K562 (cell line): ENCODE measurements around the gene PLXNB1. TPM values are rescaled to one million over a fixed set of nuclear protein-coding genes. Genes with fewer than 3 reads are reported as not detected.

Experiments used
- AFF1 ChIP-seq, 2 experiments: fragments of 450-650 bp; IDR thresholded peaks; 2 replicates each; pipeline ENCODE4 v1.6.1; 2018; ENCODE audit warnings: mild to moderate bottlenecking in 2 of 2, low read depth in 1 of 2; ENCODE audit not compliant: partially characterized antibody in 2 of 2
- CHD4 ChIP-seq: fragments of 200-600 bp; sonication (generic); IDR thresholded peaks from 3 replicates; pipeline ENCODE4 v1.6.1; 2012; ENCODE audit warnings: low read depth, mild to moderate bottlenecking, mixed read lengths, low read length, inconsistent platforms; ENCODE audit not compliant: insufficient read depth, insufficient replicate concordance, poor library complexity, severe bottlenecking
- DACH1 ChIP-seq: fragments of 450-650 bp; IDR thresholded peaks from 2 replicates; pipeline ENCODE4 v1.6.1; 2018; ENCODE audit not compliant: partially characterized antibody
- FOS ChIP-seq: IDR thresholded peaks from 3 replicates; pipeline ENCODE4 v1.6.1; 2011; ENCODE audit not compliant: insufficient read length; ENCODE audit errors: extremely low read depth
- KLF6 ChIP-seq: fragments of 250-450 bp; sonication (Bioruptor Pico); IDR thresholded peaks from 2 replicates; pipeline ENCODE4 v1.4.0; 2020; ENCODE audit warnings: mild to moderate bottlenecking, moderate library complexity, borderline replicate concordance
- OTX1 ChIP-seq: fragments of 450-650 bp; formaldehyde crosslinking; IDR thresholded peaks from 2 replicates; pipeline ENCODE4 v1.4.0; 2022; ENCODE audit warnings: mild to moderate bottlenecking
- RFX1 ChIP-seq: fragments of 450-650 bp; IDR thresholded peaks from 2 replicates; pipeline ENCODE4 v1.6.1; 2016; ENCODE audit warnings: mild to moderate bottlenecking, moderate library complexity
- U2AF2 ChIP-seq: fragments of 200-400 bp; formaldehyde crosslinking; optimal IDR thresholded peaks from 2 replicates; pipeline ENCODE3; 2017; ENCODE audit warnings: low read depth, mild to moderate bottlenecking, low read length
- ZHX1 ChIP-seq: fragments of 150-350 bp; conservative IDR thresholded peaks from 2 replicates; pipeline ENCODE4 v1.6.1; 2014; ENCODE audit warnings: low read length
- polyA plus RNA-seq, 8 experiments: library from polyadenylated mRNA; depleted of rRNA in 4 of 8; stranded (reverse) in 5 of 8; unstranded in 3 of 8; fragments of >200 nt; fragmentation: Nextera tagmentation in 2 of 8; fragmentation: Illumina TruSeq in 1 of 8; extraction: Ambion mirVana in 2 of 8; extraction: Trizol in 1 of 8; gene quantifications; 2 replicates each; pipeline versions ENCODE4 v1.2.1 to v1.2.3, GENCODE V29; 2011 to 2014; ENCODE audit warnings: inconsistent platforms in 1 of 8, missing spikeins in 1 of 8
- total RNA-seq, 7 experiments: library from RNA; depleted of rRNA in 6 of 7; stranded (reverse); fragments of >200 nt in 6 of 7; fragmentation: Illumina TruSeq in 2 of 7; extraction: Trizol in 2 of 7; gene quantifications; 2 replicates each; pipeline versions ENCODE4 v1.2.1 to v1.2.3, GENCODE V29; 2011 to 2021; ENCODE audit warnings: low replicate concordance in 1 of 7
- TF ChIP-seq, protein P1 (sequence below): sonication (generic); formaldehyde crosslinking; IDR thresholded peaks from 2 replicates; pipeline ENCODE4 v1.8.0; 2023; ENCODE audit warnings: mild to moderate bottlenecking, missing genetic modification reagents
- TF ChIP-seq, protein P2 (sequence below): fragments of 200-800 bp; sonication (Bioruptor generic); IDR thresholded peaks from 2 replicates; pipeline ENCODE4 v1.6.1; 2017; ENCODE audit warnings: missing genetic modification characterization, missing compliant biosample characterization

The PLXNB1 gene
- total and polyA plus RNA-seq, 9 of the 15 experiments (the other 6 are each of a cell fraction or from before 2014, with no cell fraction given): 0.17 to 17.4 (median 6.0) TPM

- TF ChIP-seq, protein P1, sequence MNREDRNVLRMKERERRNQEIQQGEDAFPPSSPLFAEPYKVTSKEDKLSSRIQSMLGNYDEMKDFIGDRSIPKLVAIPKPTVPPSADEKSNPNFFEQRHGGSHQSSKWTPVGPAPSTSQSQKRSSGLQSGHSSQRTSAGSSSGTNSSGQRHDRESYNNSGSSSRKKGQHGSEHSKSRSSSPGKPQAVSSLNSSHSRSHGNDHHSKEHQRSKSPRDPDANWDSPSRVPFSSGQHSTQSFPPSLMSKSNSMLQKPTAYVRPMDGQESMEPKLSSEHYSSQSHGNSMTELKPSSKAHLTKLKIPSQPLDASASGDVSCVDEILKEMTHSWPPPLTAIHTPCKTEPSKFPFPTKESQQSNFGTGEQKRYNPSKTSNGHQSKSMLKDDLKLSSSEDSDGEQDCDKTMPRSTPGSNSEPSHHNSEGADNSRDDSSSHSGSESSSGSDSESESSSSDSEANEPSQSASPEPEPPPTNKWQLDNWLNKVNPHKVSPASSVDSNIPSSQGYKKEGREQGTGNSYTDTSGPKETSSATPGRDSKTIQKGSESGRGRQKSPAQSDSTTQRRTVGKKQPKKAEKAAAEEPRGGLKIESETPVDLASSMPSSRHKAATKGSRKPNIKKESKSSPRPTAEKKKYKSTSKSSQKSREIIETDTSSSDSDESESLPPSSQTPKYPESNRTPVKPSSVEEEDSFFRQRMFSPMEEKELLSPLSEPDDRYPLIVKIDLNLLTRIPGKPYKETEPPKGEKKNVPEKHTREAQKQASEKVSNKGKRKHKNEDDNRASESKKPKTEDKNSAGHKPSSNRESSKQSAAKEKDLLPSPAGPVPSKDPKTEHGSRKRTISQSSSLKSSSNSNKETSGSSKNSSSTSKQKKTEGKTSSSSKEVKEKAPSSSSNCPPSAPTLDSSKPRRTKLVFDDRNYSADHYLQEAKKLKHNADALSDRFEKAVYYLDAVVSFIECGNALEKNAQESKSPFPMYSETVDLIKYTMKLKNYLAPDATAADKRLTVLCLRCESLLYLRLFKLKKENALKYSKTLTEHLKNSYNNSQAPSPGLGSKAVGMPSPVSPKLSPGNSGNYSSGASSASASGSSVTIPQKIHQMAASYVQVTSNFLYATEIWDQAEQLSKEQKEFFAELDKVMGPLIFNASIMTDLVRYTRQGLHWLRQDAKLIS (CRISPR knock-in tag): no peak
- TF ChIP-seq, protein P2, sequence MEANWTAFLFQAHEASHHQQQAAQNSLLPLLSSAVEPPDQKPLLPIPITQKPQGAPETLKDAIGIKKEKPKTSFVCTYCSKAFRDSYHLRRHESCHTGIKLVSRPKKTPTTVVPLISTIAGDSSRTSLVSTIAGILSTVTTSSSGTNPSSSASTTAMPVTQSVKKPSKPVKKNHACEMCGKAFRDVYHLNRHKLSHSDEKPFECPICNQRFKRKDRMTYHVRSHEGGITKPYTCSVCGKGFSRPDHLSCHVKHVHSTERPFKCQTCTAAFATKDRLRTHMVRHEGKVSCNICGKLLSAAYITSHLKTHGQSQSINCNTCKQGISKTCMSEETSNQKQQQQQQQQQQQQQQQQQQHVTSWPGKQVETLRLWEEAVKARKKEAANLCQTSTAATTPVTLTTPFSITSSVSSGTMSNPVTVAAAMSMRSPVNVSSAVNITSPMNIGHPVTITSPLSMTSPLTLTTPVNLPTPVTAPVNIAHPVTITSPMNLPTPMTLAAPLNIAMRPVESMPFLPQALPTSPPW: peak; percentile 91
- TF ChIP-seq DACH1: no peak
- peak; percentile 89 for TF ChIP-seq RFX1
- no peak for TF ChIP-seq AFF1 (IDR thresholded peaks at IDR 0.05; ENCODE audit: low read depth in 1 of 2, partially characterized antibody in 2 of 2)
- no peak for TF ChIP-seq ZHX1
- TF ChIP-seq OTX1 (CRISPR knock-in tag): no peak
- no peak for TF ChIP-seq U2AF2
- no peak for TF ChIP-seq CHD4
- no peak for TF ChIP-seq KLF6 (CRISPR knock-in tag)
- no peak for TF ChIP-seq FOS
These were observed 448 bp downstream of the PLXNB1 start (continued) for GRCh38 chr3:48429317-48429959.
